Left renal pelvis (tissue), 4 donors: ENCODE results near the gene ALOX12B. TPM values are rescaled to one million over a fixed set of nuclear protein-coding genes. Genes with fewer than 3 reads are reported as not detected.

ENCODE experiments used
- polyA plus RNA-seq, 4 donors: library from polyadenylated mRNA; unstranded; fragments of 120-200 nt; gene quantifications; one replicate each; pipeline ENCODE4 v1.2.1, GENCODE V29; 2013; ENCODE audit not compliant: insufficient read length in 4 of 4

The ALOX12B gene
- polyA plus RNA-seq, 4 donors: 0.54 to 1.1 (median 0.72) TPM; not detected in 1

Other genes starting within 250 kb of the ALOX12B start
- 10 to 100 TPM; 13.4 to 26.9 (median 24.7) TPM for gene TMEM88, start 232.7 kb downstream of the ALOX12B start, polyA plus RNA-seq
- gene NAA38, start 230.2 kb downstream of the ALOX12B start, polyA plus RNA-seq: 100 to 1,000 TPM in 1 of 4 donors, 10 to 100 TPM in 3; 60.5 to 133 (median 65.9) TPM
- gene CYB5D1, start 229.7 kb downstream of the ALOX12B start, polyA plus RNA-seq: 10 to 100 TPM; 10.6 to 28.9 (median 24.4) TPM
- 100 to 1,000 TPM; 146 to 213 (median 186) TPM for gene CHD3, start 198.9 kb downstream of the ALOX12B start, polyA plus RNA-seq
- 1 to 10 TPM; 3.9 to 6.4 (median 4.9) TPM for gene RNF227, start 171.4 kb downstream of the ALOX12B start, polyA plus RNA-seq
- 10 to 100 TPM in 3 of 4 donors, 1 to 10 TPM in 1; 9.6 to 28.0 (median 15.3) TPM for gene KCNAB3, start 157.9 kb downstream of the ALOX12B start, polyA plus RNA-seq
- gene TRAPPC1, start 155.8 kb downstream of the ALOX12B start, polyA plus RNA-seq: 100 to 1,000 TPM in 3 of 4 donors, 10 to 100 TPM in 1; 90.8 to 137 (median 132) TPM
- 10 to 100 TPM; 44.2 to 67.3 (median 54.4) TPM for gene CNTROB, start 155.5 kb downstream of the ALOX12B start, polyA plus RNA-seq
- under 1 TPM in 3 of 4 donors, not detected in 1; 0.10 to 0.34 (median 0.18) TPM for gene GUCY2D, start 85.1 kb downstream of the ALOX12B start, polyA plus RNA-seq
- 1 to 10 TPM in 1 of 4 donors, under 1 TPM in 2, not detected in 1; 0.72 to 1.8 (median 0.95) TPM for gene ALOX15B, start 48.7 kb downstream of the ALOX12B start, polyA plus RNA-seq
- gene ALOXE3, start 30.8 kb upstream of the ALOX12B start, polyA plus RNA-seq: under 1 TPM in 1 of 4 donors, not detected in 3; 0.24 TPM
- under 1 TPM in 1 of 4 donors, not detected in 3; 0.10 TPM for gene HES7, start 36.4 kb upstream of the ALOX12B start, polyA plus RNA-seq
- 10 to 100 TPM; 19.6 to 94.0 (median 29.7) TPM for gene PER1, start 64.7 kb upstream of the ALOX12B start, polyA plus RNA-seq
- gene VAMP2, start 75.2 kb upstream of the ALOX12B start, polyA plus RNA-seq: 100 to 1,000 TPM; 108 to 140 (median 118) TPM
- gene TMEM107, start 88.7 kb upstream of the ALOX12B start, polyA plus RNA-seq: 10 to 100 TPM; 13.6 to 25.0 (median 24.3) TPM
- gene BORCS6, start 102.5 kb upstream of the ALOX12B start, polyA plus RNA-seq: 1 to 10 TPM; 3.0 to 5.0 (median 3.6) TPM
- 10 to 100 TPM; 25.7 to 35.6 (median 31.6) TPM for gene AURKB, start 122.9 kb upstream of the ALOX12B start, polyA plus RNA-seq
- gene CTC1, start 160.3 kb upstream of the ALOX12B start, polyA plus RNA-seq: 10 to 100 TPM; 20.9 to 44.8 (median 30.1) TPM
- gene PFAS, start 161.6 kb upstream of the ALOX12B start, polyA plus RNA-seq: 10 to 100 TPM; 29.2 to 45.8 (median 41.8) TPM
- 10 to 100 TPM; 25.0 to 30.9 (median 26.7) TPM for gene RANGRF, start 201.0 kb upstream of the ALOX12B start, polyA plus RNA-seq
- 1 to 10 TPM; 3.3 to 5.6 (median 3.6) TPM for gene SLC25A35, start 207.7 kb upstream of the ALOX12B start, polyA plus RNA-seq
- 10 to 100 TPM in 3 of 4 donors, 1 to 10 TPM in 1; 9.2 to 18.3 (median 16.4) TPM for gene ARHGEF15, start 222.5 kb upstream of the ALOX12B start, polyA plus RNA-seq